NCI-H2171 (cell line): Measurements from ENCODE around the gene AFDN.

Experiments used
- DNase-seq: peaks from one replicate; lab custom pipeline; 2025; lab: John Stamatoyannopoulos, UW

AFDN gene

DNA sequence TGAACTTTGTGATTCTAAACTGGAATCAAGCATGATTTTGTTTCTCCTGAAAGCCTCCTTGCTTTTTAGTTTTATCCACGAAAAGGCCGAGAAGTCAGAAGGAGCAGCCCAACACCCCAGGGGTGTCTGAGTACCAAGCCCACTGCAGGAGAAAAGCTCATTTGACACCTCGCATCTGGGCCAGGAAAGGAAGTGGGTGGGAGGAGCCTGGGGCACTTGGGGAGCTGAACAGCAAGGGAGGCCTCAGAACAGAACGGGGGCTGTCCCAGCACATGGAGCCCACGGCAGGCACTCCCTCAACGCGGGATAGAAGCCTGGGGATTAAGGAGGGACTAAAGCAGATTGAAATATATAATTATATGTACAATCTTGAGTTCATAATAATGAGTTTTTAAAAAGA lies 177.3 kb downstream of the AFDN start:
- DNase-seq = no peak

DNA sequence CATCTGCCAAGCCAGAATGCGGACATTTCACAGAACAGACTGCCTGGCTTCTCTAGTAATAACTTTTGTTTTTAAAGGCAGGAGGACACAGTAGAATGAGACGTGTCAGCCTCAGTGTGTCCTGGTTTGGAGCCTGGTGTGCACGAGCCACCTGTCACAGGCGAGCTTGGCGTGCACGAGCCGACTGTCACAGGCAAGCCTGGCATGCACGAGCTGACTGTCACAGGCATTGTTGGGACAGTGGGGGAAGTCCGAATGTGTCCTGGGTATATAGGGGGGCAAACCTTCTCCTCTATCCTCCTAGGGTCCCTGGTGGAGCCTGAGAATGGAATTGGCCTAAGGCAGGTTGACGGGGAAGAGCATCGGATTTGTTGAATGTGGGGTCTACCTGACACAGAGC lies 178.2 kb downstream of the AFDN start:
- DNase-seq = no peak

DNA sequence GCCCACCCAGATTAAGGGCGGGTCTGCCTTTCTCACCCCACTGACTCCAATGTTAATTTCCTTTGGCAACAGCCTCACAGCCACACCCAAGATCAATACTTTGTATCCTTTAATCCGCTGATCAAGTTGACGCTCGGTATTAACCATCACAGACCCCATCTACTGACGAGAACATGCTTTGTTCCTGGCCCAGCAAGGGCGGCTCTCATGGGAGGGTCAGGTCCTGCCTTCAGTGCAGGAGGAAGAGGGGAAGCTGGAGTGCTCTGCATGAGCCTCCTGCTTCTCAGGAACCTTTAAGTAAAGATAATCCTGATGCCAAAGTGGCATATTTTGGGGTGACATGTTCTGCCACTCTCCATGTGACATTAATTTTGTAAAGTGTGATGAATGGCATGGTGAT lies 179.1 kb downstream of the AFDN start:
- DNase-seq = no peak

DNA sequence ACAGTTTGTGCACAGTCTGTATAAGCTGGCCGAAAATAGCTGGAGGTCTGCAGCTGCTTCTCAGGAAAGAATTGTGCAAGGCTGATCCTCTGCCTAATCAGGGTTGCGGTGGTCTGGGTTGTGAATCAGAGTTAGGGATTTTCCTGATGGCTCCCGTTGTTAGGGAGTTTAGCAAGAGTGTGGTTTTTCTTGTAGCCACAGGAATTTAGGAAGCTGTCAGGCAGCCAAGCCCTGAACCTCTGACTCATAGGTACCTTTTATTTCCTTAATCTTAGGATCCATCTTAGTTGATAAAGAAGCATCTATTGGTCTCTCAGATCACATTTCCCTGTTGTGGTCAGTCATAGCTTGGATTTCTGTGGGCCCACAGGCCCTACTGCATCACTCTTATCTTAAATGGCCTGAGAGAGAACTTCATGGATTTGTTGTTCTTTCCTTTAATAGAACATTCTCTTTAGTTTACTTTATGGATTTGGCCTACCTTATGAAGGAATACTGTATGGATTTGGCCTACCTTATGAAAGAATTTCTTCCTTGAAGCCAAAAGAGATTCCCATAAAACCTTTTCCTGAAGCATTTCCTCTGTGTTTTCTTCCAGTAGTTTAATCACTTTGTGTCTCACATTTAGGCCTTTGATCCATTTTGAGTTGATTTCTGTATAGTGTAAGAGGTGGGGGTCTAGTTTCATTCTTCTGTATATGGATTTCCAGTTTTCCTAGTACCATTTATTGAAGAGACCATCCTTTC lies 181.1 kb downstream of the AFDN start:
- no peak for DNase-seq

DNA sequence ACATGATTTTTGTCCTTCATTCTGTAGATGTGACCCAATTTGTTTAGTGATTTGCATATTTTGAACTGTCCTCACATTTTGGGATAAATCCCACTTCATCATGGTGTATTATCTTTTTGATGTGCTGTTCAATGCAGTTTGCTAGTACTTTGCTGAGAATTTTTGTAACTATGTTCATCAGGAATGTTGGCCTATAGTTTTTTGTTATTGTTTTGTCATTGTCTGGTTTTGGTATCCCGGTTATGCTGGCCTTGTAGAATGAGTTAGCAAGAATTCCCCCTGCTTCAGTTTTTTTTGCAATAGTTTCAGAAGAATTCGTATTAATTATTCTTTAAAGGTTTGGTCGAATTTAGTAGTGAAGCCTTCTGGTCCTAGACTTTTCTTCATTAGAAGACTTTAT lies 182.6 kb downstream of the AFDN start:
- no peak for DNase-seq

DNA sequence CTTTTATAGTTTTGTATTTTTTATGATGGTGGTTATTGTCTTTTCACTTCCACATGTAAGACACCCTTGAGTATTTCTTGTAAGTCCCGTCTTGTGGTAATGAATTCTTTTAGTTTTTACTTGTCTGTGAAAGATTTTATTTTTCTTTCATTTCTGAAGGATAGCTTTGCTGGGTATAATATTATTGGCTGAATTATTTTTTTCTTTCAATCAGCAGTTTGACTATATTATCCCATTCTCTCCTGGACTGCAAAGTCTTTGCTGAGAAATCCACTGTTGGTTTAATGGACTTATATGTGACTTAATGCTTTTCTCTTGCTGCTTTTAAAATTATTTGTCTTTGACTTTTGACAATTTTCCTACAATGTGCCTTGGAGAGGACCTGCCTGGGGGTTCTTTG lies 184.6 kb downstream of the AFDN start:
- DNase-seq = no peak

DNA sequence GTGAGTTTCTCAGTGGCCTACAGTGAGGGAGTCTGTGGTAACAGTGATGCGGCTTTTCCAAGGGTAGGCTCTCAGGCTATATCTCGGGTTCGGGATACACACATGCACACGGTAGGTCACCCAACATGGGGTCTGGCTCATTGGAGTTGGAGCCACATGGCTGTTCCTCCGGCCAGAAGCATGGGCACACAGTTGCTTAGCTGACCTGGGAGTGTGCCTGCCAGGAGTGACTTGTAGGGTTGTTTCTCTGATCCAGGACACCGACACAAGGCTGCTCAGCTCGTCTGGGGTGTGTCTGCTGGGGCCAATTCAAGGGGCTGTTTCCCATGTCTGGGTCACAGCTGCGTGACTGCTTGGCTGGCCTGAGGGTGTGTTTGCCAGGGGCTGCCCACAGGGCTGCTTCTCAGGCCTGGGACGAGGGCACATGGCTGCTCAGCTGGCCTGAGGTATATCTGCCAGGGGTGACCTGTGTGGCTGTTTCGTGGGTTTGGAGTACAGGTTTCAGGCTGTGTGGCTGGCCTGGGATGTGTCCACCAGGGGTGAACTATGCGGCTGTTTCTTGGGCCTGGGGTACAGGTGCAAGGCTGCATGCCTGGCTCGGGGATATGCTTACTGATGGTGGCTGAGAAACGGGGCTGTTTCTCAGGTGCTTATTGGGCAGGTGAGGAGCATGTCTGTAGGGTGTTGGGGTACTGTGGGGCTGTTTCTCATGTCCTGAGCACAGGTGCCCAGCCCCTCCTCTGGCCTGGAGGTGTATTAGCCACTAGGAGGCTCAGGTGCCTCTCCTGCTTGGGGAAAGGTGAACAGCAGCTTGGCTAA lies 185.9 kb downstream of the AFDN start:
- DNase-seq = no peak

DNA sequence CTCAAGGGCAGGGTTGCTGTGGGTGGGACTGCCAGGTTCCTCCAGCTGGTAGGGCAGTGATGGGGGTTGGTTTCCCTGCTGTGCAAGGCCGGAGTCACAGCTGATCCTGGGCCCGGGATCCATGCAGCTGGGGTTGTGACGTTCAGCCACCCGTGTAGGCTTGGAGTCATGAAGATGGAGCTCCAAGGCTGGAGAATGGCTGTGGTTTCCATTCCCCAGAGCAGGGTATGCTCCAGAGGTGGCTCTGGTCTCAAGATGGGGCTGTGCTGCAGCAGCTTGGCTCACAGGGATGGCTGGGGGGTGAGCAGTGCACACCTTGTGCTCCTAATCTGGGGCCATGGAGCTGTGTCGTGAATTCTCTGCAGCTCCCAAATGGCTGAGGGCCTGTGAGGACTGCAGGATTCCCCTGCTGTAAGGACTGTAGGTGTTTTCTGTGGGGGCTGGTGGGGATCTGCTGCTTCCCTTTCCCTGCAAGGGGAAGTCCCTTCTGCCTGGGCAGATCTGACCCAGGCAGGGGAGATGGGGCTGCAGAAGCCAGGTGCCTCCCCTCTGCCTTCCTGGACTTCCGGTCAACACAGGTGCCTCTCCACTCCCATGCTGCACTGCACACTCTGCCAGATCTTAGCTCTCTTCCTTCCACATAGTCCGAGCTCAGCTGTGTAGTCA lies 186.7 kb downstream of the AFDN start:
- no peak for DNase-seq

DNA sequence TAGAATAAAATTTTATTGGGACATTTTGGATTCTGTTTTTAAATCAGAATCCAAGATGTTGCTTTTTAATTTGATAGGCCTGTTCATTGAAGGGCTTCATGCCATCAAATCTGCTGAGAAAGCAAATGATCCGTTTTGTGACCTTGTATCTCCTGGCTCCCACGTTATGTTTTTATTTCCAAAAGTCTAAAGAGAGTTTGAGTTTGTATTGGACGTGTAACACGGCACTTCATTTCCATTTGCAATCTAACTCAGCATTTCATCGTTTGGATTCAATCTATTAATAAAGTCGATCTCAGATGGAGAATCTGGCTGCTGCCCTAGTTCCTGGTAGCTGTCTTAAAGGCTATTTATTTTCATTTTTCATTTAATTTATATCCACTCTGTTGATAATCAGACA lies 187.7 kb downstream of the AFDN start:
- DNase-seq = no peak

DNA sequence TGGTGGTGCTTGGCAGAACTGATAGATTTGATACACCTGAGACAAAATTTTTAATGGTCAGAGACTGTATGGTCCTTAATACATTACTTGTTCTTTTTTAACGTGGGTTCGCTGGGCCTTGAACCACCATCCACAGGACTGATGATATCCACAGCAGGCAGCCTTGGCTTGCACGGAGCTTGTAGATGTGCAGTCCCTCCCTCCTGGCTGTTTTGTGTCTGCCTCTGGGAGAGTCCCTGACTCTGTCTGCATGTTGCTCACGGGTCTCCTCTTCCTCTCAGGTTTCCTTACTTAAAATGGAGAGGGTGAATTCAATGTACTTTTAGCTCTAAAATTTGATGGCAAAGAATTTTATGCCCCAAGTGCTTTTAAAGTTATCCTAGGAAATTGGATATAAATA lies 188.3 kb downstream of the AFDN start:
- DNase-seq = no peak

DNA sequence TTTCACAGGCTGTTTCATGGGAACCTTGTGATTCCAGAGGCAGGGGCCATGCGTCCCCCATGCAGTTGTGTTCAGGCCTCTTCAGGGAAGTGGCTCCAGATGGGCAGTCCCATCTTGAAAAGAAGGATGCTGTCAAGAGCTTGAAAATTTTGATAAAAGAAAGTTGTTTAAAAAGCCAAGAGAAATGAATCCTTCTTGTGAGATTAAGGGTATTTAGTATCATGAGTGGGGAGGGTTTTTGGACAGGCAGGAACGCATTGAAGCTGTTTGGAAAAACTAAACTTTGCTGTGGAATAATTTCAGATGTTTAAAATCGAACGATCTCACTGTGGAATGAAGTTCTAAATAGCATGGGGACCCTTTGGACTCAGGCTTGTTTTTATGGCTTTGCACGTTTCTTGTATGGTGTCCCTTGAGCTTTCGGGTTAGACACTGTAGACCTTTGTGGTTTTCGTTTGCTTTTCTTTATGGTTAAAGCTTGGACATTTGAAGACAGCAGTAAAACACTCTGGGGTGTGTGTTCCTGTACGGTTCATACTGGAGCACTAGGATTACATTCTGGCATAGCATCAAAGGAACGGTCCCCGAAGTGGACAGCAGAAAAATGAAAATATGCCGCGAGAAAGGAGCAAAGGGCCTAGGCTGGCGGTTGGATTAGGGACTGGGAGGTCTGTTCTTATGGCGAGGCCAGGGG lies 188.9 kb downstream of the AFDN start:
- no peak for DNase-seq

DNA sequence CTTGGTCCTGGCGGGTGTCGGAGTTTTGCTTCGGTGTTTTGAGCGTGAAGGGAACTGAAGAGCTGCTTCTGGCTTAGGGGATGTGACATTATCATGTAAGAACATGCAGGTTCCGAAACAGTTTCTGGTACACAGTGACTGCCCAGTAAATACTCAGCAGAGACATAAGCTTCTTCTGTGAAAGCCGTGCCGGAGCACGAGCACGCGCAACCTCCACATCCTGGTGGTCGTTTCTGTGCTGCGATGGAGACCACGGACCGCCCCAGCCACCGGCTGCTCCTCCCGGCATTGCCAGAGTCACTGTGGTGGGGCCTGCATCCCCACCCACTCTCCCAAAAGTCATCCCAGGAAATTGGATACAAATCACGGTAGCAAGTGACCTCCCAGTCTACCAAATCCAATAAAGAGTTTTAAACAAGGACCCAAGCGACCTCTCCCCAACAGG lies 189.5 kb downstream of the AFDN start:
- no peak for DNase-seq

DNA sequence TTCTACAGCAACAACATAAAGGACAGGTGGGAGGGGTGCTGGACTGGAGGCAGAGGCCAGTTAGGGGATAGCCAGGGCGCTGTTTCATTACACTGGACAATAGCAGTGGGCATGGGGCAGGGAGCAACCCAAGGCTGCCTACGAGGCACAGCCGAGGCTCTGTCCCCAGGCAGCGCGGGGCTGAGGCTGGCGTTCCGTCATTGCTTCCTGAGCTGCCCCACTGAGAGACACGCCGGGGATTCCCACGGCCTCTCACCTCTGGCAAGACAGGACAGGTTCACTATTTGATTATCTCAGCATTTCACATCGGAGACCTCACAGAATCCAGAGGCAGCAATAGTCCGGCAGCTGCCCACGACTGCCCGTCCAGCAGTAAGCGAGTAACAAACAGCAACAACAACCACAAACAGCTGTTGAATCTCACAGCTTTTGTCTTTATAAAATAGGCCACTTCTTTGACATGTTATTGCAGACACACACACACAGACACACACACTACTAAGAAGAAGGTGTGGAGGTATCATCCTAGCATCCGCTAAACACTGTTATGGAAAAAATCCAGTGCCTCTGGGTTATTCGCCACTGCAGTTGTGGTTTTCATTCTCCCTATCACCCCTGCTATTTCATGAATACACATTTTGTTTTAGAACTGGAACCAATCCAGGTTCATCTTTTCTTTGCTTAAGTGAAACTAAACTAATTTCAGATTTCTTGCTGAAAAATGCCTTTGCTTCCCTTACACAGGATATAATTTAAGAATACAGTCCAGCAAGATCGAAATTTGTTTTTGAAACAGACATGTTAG lies 190.2 kb downstream of the AFDN start:
- DNase-seq = no peak

DNA sequence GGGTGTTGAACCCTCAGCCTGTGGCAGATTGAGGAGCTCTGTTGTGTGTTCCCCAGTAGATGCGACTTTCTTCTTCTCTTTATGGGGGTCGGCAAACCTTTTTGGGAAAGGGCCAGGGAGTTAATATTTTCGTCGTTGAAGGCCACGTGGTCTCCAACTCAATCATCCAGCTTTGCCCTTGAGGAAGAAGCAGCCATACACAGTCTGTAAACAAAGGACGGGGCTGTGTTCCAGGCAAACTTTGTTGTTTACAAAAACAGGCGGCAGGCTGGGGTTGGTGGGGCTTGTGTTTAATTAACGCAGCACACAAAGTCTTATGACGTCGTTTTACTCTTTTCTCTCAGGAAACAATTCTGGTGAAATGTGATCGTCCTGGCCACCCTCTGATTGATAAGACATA lies 190.9 kb downstream of the AFDN start:
- no peak for DNase-seq

DNA sequence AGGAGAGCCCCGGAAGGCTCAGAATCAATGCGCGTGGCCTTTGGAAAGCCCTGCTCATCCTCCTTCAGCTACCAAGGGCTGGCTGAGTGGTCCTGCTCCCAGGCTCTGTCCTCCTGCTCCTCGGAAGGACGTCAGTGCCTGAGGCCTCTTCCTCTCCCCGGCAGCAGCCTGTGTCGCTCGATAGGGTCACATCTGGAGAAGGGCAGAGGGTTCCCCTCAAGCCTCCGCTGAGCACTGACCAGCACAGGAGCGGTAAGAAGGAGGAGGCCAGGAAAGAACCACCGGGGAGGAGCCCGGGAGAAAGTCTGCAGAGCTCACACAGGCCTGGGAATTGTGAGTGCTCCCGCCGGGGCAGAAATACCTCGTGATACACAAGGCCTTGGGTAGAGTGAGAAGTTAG lies 192.0 kb downstream of the AFDN start:
- no peak for DNase-seq

DNA sequence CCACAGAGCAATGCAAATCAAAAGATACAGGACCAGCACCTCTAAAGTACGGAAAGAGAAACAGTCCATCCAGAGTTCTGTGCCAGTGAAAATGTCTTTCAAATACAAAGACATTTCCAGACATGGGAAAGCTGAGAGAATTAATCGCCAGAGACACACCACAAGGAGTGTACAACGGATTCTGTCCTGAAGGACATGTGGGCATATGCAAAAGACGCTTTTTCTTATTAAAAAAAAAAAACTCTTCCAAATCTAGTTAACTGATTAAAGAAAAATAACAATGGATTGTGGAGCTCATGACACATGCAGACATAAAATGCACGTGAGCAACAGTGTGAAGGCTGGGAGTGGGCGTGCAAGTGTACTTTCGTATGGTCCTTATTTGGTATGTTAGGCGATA lies 193.5 kb downstream of the AFDN start:
- DNase-seq = no peak

DNA sequence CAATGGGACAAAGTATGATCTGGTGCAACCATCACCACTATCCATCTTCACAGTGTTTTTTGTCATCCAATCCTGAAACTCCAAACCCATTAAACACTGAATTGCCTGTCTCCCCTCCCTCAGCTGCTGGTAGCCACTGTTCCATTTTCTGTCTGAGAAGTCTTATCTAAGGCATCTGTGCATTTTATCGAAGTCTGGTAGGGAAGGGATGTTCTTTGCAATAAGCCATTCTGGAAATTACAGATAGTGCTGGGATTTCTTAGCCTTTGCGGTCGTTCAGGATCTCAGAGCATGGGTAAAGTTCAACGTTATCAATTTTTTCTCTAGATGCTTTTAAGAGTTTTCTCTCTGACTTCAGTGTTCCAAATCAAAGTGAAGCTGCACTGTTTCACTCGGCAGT lies 194.9 kb downstream of the AFDN start:
- no peak for DNase-seq
